Measurements from ENCODE around the gene DDX23.

DDX23 gene

DNA sequence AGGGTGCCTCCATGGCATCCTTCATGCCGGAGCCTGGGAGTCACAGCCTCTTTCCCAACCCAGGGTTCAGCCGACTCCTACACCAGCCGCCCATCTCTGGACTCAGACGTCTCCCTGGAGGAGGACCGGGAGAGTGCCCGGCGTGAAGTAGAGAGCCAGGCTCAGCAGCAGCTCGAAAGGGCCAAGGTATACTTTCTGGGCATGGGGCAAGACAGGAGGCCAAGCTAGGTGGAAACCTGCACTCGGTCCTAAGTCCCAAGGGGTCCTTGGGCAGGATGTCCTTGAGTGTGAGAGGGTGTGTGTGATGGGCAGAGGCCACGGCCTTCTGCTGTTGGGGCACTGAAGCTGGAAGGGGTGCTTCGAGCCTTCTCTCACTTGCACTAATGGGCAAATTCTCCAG is 28.7 kb downstream of the DDX23 start:
- DNase-seq (ENCODE audit: low read depth in 2 of 2): no peak

DNA sequence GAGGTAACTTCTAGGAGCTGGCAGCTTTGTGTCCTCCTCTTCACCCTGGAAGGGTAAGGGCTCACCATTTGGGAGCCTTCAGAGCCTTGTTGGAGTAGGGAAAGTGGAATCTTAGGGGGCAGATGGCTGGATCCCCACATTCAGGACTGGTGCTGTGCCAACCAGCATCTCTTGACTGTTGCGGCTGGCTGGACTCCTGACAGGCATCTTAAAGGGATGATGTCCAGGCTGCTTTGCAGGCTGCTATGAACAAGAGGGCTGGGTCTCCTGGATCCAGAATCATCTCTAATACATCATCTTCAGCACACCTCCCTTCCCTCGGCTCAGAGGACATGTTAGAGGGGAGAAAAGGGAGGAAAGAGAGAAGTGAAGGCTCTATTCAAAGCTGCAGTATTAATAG is 29.3 kb downstream of the DDX23 start:
- no peak for DNase-seq (ENCODE audit: low read depth in 2 of 2)

DNA sequence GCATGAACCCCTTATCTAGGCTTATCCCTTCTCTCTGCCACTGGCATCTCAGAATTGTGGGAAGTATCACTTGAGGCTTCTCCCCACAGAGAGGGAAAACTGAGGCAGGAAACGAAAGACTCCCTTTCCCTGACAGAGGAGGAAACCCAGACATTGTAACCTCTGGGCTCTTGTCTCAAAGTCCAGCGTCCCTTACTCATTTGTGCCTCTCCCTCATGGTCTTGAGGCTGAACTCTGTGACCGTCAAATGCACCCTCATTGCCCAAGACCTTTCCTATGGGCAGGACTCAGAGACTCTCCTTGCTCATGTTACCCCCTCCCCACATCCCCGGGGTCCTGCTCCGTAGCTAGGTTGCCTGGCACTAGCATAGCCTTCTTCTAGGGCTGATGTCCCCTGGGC is 29.8 kb downstream of the DDX23 start:
- DNase-seq (ENCODE audit: low read depth in 2 of 2): no peak

DNA sequence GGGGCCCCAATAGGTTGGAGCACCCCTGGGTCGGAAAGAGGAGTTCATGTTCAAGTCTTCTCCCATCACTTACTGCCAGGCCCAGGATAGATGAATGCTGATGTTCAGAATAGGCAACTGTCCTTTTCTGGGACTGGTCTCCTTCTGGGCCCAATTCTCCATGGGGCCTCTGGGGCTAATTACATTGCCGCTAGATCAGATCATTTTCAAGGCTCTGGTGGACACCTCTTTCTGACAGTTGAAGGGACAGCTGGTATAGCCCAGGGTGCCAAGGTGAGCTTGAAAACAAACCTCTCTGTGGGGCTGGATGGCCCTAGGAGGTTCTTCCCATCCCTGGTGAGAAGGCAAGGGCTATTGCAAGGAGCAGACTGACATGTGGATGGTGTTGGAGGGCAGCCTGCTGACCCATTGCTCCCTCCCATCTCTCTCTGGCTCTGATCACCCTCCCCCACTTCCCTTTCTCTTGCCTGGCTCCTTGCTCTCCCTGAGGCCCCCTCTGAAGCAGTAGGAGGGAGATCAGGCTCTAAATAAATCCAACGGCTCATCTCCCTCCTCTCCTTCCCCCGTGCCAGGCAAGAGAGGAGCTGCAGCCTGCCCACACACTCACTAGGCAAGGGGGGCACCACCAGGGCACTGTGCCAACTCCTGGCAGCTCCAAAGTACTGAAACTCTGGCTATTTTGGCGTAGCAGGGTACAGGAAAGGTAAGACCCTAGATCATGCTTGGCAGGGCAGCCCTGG is 31.8 kb downstream of the DDX23 start:
- no peak for DNase-seq (ENCODE audit: low read depth in 2 of 2)

DNA sequence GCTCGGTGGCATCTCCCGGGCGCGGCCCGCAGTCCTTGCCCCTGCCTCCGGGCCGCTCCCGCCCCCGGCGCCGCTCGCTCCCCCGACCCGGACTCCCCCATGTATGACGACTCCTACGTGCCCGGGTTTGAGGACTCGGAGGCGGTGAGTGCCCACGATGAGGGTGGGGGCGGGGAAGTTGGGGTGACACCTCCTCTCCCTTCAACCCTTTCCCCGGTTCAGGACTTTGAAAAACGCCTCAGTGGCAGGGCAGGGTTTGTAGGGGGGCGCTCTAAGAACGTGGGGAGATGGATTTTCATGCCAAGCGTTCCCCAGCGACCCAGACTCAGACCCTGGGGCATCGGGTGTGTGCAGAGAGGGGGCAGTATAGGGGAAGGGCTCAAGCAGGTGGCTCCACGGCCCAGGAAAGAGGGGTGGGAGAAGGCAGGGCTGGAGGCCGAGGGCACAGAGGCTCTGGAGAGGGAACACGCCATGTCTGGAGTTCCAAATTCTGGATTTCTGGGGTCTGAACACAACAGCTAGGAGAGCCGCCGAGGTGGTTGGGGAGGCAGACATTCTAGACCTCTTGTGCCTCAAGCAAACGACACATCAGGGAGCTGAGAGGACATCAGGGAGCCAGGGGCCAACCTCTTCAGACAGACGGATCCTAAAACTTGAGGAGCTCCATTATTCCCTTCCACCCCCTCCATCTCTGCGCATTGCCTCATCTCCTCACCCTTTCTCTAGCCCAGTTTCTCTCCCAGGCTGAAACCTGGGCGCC is 33.0 kb downstream of the DDX23 start:
- no peak for DNase-seq (ENCODE audit: low read depth in 2 of 2)

DNA sequence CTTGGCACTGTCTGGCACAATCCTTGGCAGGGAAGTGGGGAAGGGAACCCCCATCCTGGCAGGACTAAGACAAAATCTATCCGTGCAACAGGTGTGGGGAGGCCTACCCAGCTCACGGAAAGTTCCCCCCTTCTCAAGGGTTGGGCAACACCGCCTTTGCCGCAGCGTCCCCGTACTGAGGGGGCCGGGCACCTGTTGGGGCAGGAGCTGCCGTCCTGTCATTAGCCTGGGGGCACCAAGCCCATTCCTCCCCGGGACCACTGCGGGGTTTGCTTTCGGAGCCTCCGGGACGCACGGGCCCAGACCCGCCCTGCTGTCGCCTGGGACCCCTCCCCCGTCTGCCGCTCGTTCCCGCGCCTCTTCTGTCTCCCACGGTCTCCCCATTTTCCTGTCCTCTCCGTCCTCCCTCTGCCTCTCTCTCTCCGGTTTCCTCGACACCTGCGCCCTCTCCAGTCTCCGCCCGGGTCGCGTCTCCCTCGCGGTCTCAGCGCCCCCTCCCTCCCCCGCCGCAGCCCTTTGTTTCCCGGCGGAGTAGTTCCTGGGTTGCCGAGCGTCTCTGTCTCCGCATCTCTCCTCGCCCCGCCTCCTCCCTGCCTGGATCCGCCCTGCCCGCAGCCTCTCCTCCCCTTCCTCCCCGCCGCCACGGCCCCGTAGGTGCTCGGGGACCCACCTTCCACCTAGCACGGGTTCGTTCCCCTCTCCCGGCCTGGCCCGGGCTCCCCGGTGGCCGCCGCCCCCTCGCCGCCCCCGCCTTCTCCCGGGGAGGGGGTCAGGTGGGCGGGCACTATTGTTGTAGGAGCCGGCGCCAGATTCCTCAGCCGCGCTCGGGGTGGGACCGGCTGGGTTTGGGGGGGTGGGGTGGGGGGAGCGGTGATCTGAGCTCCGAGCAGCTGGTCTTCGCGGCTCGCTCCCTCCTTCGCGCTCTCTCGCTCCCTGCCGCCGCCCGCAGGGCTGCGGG is 33.8 kb downstream of the DDX23 start, which contains the start of gene CACNB3:
Gene CACNB3 (plus strand): TSS at position 624 of the 958 bp plus-strand sequence. CDS start 434 bp downstream, outside the sequence.
- DNase-seq (ENCODE audit: low read depth in 2 of 2): peak; percentile 50 to 57

DNA sequence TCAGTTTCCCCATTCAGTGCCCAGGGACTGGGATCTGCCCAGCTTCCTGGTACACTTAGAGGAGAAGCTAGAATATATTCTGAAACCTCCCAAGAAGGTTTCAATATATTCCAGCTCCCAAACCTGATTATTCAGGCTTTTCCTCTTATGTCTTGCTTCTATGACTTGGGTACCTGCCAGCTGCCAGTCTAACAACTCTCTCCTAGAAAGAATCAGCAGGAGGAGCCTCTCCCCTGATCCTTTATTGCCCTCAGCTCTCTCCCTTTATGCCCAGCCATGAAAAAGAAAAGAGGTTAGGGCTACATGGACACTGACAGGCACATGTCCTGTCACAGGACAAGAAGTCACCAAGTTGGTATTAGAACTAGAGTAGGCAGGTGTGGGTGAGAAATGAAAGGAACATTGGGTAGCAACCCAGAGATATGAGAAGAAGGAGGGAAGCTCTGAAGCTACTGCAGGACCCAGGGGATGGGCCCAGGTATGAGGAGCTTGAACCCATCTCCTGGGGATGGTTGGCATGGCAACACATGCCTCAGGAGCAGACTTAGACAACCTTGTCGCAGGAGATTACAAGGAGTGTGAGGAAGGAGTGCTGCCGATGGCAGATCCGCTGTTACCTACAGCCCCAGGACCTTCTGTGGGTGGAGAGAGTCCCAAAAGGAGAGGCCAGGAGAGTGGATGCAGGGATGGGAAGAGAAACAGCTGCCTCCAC is 35.7 kb downstream of the DDX23 start:
- DNase-seq (ENCODE audit: low read depth in 2 of 2): no peak

DNA sequence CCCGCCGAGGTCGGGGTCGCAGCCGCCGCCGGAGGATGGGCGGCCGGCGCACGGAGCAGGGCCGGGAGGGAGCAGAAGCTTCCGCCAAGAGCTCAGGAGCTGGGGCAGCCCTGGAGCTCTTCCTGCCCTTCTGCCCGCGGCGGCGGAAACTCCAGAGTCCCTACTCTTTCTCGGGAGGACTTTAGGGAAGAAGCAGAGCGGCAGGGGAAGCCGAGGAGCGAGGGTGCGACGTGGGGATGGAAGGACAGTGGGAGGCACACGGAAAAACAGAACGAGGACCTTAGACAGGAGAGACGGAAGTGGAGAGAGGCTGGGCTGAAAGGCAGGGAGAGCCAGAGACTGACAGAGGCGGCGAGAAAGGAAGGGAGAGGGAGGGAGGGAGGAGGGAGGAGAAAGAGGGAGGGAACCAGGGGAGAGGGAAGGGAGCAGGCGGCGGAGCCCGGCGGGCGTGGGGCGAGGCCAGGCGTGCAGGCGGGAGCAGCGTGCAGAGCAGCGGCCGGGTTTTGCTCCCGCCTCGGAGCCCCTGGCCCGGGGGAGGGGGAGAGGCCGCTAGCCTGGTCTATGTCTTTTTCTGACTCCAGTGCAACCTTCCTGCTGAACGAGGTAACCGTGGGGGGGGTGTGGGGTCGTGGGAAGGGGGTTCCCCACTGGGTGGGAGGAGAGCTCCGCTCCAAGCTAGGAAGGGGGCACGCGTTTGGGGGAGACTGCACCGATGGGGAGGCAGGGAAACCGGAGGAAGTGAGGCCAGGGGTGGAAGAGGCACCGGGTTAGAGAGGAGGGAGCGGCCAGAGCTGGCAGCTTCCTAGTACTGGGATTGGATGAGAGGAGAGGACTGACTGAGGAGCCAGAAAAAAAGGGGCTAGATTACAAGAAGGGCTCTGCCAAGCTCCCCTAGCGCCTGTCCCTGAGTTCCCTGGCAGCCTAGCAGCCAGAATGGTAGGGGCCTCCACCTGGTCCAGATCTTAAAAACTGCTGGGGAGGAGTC is 36.5 kb downstream of the DDX23 start:
- DNase-seq (ENCODE audit: low read depth in 2 of 2): no peak

DNA sequence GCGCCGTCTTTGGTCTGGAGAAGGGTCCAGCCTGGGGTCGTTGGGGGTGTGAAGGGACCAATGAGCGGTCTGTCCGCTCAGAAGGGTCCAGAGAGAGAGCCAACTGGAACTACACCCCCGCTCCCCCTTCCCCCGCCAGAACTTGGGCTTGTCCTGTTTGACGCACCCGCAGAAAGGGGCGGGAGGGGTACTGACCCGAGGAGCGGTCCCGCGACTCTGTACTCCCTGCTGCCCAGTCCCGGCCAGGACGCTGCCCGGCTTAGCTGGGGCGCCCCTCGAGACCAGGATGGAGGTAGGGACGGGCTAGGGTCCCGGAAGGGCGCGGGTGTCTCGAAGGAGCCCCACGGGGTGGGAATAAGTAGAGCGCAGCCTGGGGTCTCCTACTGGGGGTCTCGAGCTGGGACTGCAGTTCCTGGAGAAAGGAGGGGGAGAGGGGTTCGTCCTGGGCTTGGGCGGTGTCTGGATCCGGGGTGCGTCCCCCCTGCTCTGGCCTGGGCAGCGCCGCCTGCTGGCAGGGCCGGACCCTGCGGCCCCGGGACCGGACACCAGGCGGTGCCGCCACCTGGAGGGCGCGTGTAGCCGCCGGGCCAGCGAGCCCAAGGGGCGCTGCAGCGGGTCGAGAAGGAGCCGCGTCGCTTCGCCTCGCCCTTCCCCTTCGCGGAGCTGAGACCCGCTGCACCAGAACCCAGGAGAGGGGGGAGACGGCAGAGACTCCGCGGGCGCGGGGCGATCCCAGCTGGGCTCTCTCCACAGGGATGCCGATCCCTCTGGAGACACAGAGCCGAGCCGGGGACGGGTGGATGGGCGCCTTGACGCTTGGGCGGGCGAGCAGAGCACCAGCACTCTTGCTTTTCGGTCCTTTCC is 37.5 kb downstream of the DDX23 start:
- peak; percentile 51 to 56 for DNase-seq (ENCODE audit: low read depth in 2 of 2)

DNA sequence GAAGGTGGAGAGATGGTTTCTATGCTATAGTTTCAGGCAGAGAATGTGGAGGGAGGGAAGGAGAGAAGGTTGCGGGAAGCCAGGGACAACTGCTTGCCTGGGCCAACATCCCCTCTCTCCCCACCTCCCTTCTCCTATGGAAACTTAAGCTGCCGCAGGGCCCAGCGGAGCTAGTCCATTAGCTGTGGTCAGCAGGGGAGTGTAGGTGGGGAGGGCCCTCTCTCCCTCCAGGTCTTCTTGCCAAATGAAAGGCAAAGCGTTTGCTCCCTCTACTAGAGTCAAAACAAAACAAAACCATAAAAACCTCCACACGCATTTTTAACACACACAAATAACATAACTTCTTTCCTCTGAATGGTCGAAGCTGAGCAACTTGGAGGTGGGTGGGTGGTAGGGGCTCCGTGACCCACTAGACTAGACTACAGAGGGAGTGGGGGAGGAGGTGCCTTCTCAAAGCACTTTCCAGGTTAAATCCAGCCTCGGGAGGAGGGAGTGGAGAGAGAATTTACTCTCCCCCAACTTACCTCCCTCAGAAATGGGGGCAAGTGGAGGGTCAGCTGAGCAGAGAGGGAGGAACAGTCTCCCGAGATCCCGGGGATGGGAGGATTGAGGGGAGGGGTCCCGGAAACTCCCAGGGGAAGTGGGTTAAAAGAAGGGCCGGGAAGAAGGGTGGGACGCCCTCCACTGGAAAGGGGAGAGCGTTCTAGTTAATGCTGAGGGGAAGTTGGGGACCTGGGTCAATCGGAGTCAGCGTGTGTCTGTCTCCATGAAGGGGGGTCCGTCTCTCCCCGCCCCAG is 38.3 kb downstream of the DDX23 start:
- no peak for DNase-seq (ENCODE audit: low read depth in 2 of 2)

DNA sequence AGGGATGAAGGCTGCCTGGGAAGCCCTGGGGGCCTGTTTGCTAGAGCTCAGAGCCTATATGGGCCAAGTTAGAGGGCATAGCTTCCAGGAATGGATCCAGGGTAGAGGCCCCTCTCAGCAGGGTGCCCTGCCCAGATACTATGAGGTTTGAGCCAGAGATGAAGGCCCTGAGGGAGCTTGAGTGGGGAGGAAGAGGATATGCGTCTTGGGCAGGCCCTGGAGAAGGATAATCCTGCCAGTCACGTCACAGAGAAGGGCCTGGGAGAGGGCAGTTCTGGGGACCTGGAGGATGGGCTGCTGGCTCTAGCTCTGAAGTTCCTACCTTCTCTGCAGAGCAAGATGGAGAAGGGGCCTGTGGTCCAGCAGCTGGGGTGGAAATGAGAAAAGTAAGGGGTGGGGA is 39.6 kb downstream of the DDX23 start:
- DNase-seq (ENCODE audit: low read depth in 2 of 2): no peak

DNA sequence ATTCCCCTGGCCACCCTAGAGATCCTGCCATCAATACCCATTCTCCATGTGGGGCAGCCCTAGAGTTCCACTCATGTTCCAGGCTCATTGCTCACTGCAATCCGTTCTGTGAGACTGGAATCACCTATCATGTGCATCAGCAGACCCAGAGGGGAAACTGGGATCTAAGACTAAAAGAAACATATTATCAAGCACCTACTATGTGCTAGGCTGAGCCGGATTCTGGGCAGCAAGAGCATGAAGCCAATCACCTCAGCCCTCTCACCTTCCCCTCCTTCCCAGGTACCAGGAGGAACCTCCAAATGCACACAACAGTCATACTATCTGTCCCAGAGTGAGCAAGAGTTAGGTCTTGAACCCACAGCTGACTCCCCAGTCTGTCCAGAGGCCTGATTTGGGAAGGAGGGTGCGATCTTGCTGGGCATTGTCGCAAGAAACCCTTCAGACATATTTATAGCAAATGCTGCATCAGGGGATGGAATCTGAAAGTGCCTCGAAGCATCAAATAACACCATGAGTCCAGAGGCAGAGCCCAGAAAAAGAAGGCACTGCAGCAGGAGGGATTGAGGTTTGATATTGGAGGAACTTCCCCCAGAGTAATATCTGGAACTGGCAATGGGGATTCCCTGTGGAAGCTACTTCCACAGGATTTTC is 40.4 kb downstream of the DDX23 start:
- no peak for DNase-seq (ENCODE audit: low read depth in 2 of 2)

DNA sequence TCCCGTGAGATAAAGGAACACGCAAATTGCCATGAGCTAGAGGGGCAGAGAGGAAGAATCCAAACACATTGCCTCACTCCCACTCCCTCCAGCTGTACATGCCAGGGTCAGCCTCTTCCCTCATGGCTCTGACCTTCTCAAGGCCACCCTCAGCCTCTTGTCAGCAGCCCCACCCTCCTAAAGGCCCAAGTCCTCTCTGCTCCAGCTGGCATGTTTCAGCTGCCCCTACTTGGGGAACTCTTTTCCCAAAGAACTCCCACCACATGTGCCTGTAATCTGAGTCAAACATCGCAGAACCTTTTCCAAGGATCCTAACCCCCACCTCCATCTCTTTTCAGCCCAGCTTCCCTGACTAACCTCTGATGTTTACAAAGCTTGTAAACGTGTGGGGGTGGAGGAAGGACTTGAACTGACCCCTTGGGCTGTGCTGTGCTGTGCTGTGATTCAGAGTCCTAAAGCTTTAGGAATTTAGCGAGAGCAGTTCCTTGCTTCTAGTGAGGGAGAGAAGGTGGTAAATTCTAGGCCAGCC is 41.0 kb downstream of the DDX23 start:
- no peak for DNase-seq (ENCODE audit: low read depth in 2 of 2)

DNA sequence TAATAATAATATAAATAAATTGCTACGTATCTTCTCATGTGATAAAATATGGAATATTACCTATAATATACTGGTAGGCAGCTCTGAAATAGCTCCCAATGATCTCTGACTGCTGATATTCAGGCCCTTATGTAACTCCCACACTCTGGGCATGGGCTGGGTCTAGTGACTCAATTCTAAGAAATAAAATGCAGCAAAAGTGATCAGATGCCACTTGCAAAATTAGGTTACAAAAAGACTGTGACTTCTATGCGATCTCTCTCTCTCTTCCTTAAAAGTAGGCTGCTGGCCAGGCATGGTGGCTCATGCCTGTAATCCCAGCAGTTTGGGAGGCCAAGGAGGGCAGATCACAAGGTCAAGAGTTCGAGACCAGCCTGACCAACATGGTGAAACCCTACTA is 44.0 kb downstream of the DDX23 start:
- no peak for DNase-seq (ENCODE audit: low read depth in 2 of 2)

DNA sequence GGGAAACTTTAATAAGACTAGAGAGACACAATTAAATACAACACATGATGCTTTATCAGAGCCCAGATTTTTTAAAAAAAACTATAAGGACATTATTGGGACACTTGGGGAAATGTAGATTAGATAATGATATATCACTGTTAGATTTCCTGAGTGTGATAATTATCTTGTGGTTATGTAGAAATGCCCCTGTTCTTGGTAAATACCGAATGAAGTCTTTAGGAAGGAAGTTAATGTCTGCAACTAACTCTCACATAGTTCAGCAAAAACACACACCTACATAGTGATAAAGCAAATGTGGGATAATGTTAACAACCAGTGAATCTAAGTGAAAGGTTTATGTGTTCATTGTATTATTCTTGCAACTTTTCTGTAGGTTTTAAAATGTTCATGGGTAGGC is 48.3 kb downstream of the DDX23 start:
- DNase-seq (ENCODE audit: low read depth in 2 of 2): no peak

DNA sequence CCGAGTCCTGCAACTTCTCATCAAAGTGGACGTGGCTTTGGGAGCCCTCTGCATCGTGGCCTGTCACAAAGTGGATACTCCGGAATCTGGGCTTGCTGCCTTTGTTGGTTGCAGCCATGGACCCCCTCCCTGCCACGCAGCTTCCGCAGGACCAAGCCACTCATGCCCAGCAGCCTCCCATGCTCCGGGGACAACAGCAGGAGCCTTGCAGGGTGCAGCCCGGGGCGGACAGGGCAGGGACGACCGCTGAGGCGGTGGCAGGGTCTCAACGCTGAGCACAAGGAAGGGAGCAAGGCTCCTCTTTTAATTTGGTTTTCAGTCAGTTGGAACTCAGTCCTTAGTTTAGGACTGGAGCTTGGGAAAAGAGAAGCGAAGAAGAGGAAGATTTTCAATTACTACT is 51.0 kb downstream of the DDX23 start:
- no peak for DNase-seq (ENCODE audit: low read depth in 2 of 2)

DNA sequence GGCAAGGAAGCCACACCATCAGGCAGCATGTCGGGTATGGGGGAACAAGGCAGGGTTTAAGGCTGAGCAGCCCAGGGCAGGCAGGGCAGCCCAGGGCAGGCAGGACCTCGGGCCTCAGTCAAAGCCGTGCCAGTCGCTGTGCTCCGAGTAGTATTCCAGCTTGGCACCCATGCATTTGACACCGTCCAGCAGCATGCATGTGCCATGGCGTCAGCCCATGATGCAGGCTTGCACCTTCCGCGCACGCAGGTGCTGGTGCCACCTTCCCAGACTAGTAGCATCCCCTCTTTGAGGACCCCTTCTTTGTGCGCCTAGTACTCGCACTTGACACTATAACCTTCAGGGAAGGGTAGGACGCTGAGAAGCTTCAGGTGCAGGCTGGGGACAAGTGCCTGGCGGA is 51.5 kb downstream of the DDX23 start:
- no peak for DNase-seq (ENCODE audit: low read depth in 2 of 2)

DNA sequence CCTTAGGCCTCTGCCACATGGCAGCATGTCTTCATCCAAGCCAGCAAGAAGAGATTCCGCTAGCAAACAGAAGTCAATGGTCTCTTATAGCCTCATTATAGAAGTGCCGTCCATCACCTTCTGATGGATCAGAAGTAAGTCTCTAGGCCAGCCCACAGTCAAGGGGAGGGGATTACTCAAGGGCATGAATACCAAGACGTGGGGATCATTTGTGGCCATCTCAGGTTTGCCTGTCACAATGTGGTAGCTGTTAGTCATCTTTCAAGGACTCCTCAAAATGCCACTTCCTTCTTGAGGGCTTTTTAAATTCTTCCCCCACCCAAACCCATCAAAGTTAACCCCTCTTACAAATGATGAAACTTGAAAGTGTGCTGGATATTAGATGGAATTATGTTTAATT is 55.0 kb downstream of the DDX23 start:
- no peak for DNase-seq (ENCODE audit: low read depth in 2 of 2)
